GM06990 (cell line): ENCODE results near the gene PAPPA.

Source experiments
- DNase-seq: peaks from one replicate; pipeline ENCODE4 v3.0.0-alpha.2; 2011; ENCODE audit not compliant: insufficient read length; ENCODE audit errors: extremely low read depth
- H3K27me3 ChIP-seq: replicated peaks from 2 replicates; pipeline ENCODE4 v1.6.0; 2011; ENCODE audit warnings: low read length; ENCODE audit not compliant: control insufficient read depth, insufficient read depth
- H3K36me3 ChIP-seq: 2 replicates; pipeline ENCODE4 v1.5.1; 2011; ENCODE audit warnings: low read length; ENCODE audit not compliant: control insufficient read depth, insufficient read depth
- H3K4me3 ChIP-seq: replicated peaks from 2 replicates; pipeline ENCODE4 v1.5.1; 2011; ENCODE audit warnings: low read depth, mild to moderate bottlenecking, control low read depth, low read length
- CTCF ChIP-seq: IDR thresholded peaks from 2 replicates; pipeline ENCODE4 v1.5.1; 2011; ENCODE audit warnings: low read length, control low read depth, mild to moderate bottlenecking, inconsistent platforms; ENCODE audit not compliant: insufficient read depth, poor library complexity, severe bottlenecking

PAPPA gene

GRCh38 chr9:116409638-116410037, 256.0 kb downstream of the PAPPA start:
- no peaks in the 10 kb centered on the region for H3K27me3 ChIP-seq
- H3K36me3 ChIP-seq, result peaks cover 1% of the 10 kb centered on the region; the same call in 1 of the 2 replicates
- no peak overlapping the region for H3K4me3 ChIP-seq
- TF ChIP-seq CTCF, result no peak
- DNase-seq, result no peak

GRCh38 chr9:116411506-116411905, 257.9 kb downstream of the PAPPA start:
- Histone ChIP-seq H3K4me3 (no peak overlapping the region), H3K36me3 (peaks cover 1% of the 10 kb centered on the region; the same call in 1 of the 2 replicates), H3K27me3 (no peaks in the 10 kb centered on the region)
- no peak for TF ChIP-seq CTCF
- DNase-seq, result no peak

- DNase-seq, result no peak
- no peak overlapping the region for H3K4me3 ChIP-seq
- peaks cover 1% of the 10 kb centered on the region for H3K36me3 ChIP-seq
- no peaks in the 10 kb centered on the region for H3K27me3 ChIP-seq
- no peak for TF ChIP-seq CTCF
Measured at GRCh38 chr9:116414374-116414773, 260.8 kb downstream of the PAPPA start.

GRCh38 chr9:116416421-116416820, 262.8 kb downstream of the PAPPA start:
- no peak for DNase-seq
- TF ChIP-seq CTCF, result no peak
- Histone ChIP-seq H3K27me3 (no peaks in the 10 kb centered on the region), H3K36me3 (no peaks in the 10 kb centered on the region; the same call in none of the 2 replicates), H3K4me3 (no peak overlapping the region)

- TF ChIP-seq CTCF, result no peak
- DNase-seq, result no peak
- Histone ChIP-seq H3K4me3 (no peak overlapping the region), H3K36me3 (no peaks in the 10 kb centered on the region; the same call in none of the 2 replicates), H3K27me3 (no peaks in the 10 kb centered on the region)
Measured at GRCh38 chr9:116417464-116417863, 263.9 kb downstream of the PAPPA start.

- TF ChIP-seq CTCF, result no peak
- Histone ChIP-seq H3K36me3 (no peaks in the 10 kb centered on the region; the same call in none of the 2 replicates), H3K27me3 (no peaks in the 10 kb centered on the region), H3K4me3 (no peak overlapping the region)
- no peak for DNase-seq
Measured at GRCh38 chr9:116419181-116419580, 265.6 kb downstream of the PAPPA start.
